Measurements from ENCODE around the gene SOX13. TPM values are rescaled to one million over a fixed set of nuclear protein-coding genes. Genes with fewer than 3 reads are reported as not detected.

SOX13 gene
- total RNA-seq, 1 donor from 2014 or later = not detected

DNA sequence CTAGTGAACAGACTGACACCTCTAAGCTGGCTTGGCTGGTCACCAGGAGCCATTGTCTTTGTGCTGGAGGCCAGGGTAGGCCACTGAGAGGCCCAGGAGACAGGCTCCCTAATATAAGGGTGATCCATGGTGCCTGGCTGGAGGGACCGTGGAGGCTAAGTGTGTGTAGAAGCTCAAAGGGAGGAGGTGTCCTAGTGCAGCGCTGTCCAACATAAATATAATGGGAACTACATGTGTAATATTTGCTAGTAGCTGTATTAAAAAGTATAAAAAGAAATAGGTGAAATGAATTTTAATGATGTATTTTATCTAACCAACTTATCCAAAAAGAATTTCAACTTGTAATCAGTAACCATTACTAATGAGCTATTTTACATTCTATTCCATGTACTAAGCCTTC, 35.0 kb downstream of the SOX13 start:
- TF ChIP-seq, protein P1, sequence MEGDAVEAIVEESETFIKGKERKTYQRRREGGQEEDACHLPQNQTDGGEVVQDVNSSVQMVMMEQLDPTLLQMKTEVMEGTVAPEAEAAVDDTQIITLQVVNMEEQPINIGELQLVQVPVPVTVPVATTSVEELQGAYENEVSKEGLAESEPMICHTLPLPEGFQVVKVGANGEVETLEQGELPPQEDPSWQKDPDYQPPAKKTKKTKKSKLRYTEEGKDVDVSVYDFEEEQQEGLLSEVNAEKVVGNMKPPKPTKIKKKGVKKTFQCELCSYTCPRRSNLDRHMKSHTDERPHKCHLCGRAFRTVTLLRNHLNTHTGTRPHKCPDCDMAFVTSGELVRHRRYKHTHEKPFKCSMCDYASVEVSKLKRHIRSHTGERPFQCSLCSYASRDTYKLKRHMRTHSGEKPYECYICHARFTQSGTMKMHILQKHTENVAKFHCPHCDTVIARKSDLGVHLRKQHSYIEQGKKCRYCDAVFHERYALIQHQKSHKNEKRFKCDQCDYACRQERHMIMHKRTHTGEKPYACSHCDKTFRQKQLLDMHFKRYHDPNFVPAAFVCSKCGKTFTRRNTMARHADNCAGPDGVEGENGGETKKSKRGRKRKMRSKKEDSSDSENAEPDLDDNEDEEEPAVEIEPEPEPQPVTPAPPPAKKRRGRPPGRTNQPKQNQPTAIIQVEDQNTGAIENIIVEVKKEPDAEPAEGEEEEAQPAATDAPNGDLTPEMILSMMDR (IDR thresholded peaks at IDR 0.05) = no peak
- no peak for ATAC-seq (ENCODE audit: low read depth)
- no peak for DNase-seq
- ChIA-PET CTCF (no interaction called here), POLR2A (no interaction called here)
- Mint-ChIP-seq H3K9me3 (no peaks in the 10 kb centered on the region), H3K4me1 (peaks cover 22% of the 10 kb centered on the region), H3K27ac (no peak overlapping the region), H3K27me3 (peaks cover 2% of the 10 kb centered on the region), H3K36me3 (ENCODE audit: low read depth) (no peaks in the 10 kb centered on the region), H3K4me3 (no peak overlapping the region)
- intact Hi-C loops (cut with micrococcal nuclease) = no loop called here

DNA sequence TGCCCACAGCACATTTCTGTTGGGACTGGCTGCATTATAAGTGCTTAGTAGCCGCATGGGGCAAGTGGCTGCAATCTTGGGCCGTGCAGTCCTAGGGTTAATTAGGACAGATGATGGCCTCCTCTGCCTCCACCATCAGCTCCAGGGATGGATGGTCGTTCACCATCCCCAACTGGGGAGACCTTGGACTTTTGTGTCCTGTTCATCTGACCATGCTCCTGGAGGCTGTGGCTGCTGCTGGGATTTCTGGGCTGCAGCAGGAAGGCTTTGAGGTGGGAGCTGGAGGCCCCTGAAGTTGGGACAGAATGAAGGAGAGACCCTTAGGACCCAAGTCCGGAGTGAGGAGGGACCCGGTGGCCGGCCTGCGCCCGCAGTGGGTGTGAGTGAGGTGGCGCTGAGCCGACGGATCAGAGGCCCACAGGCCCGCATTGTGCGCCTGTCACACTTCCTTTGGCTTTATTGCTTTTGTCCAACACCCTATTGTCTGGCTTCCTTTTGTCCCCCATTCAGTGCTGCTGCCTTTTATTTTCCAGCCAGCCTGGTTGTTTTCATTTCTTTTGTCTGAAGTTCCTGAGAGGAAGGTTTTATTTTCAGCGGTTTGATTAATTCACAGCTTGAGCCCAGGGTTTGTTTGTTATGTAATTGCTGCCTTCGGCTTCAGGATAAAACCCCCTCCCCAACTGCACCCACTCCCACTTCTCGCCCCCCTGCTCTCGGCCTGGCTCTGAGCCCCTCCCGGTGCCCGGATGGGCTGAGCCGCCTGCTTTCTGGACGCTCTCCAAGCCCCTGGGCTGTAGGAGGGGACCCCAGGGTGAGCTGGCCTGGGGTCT, 35.6 kb downstream of the SOX13 start:
- Mint-ChIP-seq H3K36me3 (ENCODE audit: low read depth) (no peaks in the 10 kb centered on the region), H3K9me3 (no peaks in the 10 kb centered on the region), H3K27me3 (peaks cover 2% of the 10 kb centered on the region), H3K4me1 (peaks cover 16% of the 10 kb centered on the region), H3K27ac (no peak overlapping the region), H3K4me3 (no peak overlapping the region)
- DNase-seq = no peak
- ATAC-seq (ENCODE audit: low read depth) = no peak
- CTCF ChIA-PET = no interaction called here
- intact Hi-C loops (cut with micrococcal nuclease) = no loop called here
- POLR2A ChIA-PET = interaction anchor here (0.8 kb wide), 1 partner anchor 233 kb away, joined by 3 read pairs; no protein-coding TSS in a partner anchor
- TF ChIP-seq, protein P1 (IDR thresholded peaks at IDR 0.05) = no peak

DNA sequence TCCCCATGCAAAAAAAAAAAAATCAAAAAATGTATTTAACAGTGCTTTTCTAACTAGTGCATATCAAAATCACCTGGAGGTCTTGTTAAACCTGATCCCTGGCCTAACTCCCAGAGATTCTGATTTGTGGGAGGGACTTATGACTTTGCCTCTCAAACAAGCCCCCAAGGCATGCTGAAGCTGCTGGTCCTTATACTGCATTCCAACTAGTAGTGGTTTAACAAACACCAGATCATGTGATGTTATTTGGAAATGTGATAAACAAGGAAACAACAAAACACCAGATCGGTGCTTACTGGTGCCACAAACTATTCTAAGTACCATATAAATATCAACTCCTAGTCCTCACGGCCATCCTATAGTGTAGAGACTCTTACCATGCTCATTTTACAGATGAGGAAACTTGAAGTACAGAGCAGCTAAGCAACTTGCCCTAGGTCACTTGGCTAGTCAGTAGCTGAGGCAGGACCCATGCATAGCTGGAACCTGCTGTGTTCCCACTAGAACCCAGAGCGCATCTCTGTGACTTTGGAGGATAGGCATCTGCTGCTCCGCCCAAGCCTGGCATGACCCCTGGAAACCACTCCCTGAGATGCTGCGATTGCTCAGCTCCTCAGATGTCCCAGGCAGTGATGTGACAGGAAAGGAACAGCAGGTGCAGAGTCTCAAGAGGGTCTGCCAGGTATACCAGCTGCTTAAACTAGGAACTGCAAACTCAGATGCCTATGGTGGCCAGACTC, 38.1 kb downstream of the SOX13 start:
- Mint-ChIP-seq H3K27me3 (peaks cover 2% of the 10 kb centered on the region), H3K4me3 (no peak overlapping the region), H3K36me3 (ENCODE audit: low read depth) (no peaks in the 10 kb centered on the region), H3K9me3 (no peaks in the 10 kb centered on the region), H3K4me1 (peaks cover 3% of the 10 kb centered on the region), H3K27ac (no peak overlapping the region)
- ATAC-seq (ENCODE audit: low read depth) = no peak
- no peak for DNase-seq
- TF ChIP-seq, protein P1 (IDR thresholded peaks at IDR 0.05) = no peak
- CTCF ChIA-PET = interaction anchor here (1.2 kb wide), 1 partner anchor 696 kb away, joined by 3 read pairs; no protein-coding TSS in a partner anchor
- POLR2A ChIA-PET = no interaction called here
- intact Hi-C loops (cut with micrococcal nuclease) = no loop called here

DNA sequence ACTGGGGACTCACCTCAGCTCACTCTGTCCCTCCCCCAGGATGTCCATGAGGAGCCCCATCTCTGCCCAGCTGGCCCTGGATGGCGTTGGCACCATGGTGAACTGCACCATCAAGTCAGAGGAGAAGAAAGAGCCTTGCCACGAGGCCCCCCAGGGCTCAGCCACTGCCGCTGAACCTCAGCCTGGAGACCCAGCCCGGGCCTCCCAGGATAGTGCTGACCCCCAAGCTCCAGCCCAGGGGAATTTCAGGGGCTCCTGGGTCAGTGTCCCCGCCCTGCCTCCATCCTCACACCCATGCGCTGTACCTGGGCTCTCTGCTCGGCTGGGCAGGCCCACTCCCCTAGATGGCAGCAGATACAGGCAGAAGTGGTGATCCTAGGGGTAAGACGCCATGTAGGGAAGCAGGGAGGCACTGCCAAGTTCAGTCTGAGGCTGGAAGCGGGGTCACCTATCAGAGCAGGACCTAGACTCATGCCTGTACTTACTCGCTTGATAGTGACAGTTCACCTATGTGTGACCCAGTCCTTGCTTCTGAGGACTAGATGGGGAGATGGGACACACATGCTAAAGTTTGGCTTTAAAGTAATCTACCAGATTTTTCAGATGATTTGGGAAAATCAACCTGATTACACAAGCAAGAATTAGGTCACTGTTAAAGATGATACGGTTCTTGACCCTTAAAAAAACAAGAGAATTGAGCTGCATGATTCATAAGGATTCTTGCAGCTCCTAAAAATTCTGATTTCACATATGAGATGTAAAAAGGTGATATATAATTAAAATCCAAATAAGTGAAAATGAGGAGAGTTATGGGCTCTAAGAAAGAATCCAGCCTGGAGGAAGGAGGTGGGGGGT, 40.2 kb downstream of the SOX13 start:
- Mint-ChIP-seq H3K4me1 (peaks cover 3% of the 10 kb centered on the region), H3K9me3 (no peaks in the 10 kb centered on the region), H3K4me3 (no peak overlapping the region), H3K27me3 (peaks cover 2% of the 10 kb centered on the region), H3K27ac (no peak overlapping the region), H3K36me3 (ENCODE audit: low read depth) (no peaks in the 10 kb centered on the region)
- ChIA-PET CTCF (no interaction called here), POLR2A (no interaction called here)
- DNase-seq (no peak), ATAC-seq (ENCODE audit: low read depth) (no peak)
- TF ChIP-seq, protein P1 (IDR thresholded peaks at IDR 0.05) = no peak
- intact Hi-C loops (cut with micrococcal nuclease) = no loop called here

Measured in activated B cell treated with CpG ODN at 0.5 μM for 24 hours (primary cell).